Esophagus (tissue), 2 donors: ENCODE data around the gene ZBTB21. TPM values are rescaled to one million over a fixed set of nuclear protein-coding genes. Genes with fewer than 3 reads are reported as not detected.

Source experiments
- H3K27ac ChIP-seq, 2 donors: one replicate each; pipeline ENCODE4 v1.5.1; 2013; ENCODE audit warnings: low read depth in 2 of 2, mild to moderate bottlenecking in 2 of 2, inconsistent platforms in 1 of 2, low read length in 1 of 2, moderate library complexity in 1 of 2
- H3K27me3 ChIP-seq, 2 donors: one replicate each; pipeline ENCODE4 v1.6.1; 2013; ENCODE audit warnings: low read length in 2 of 2, control low read depth in 1 of 2, mild to moderate bottlenecking in 1 of 2; ENCODE audit not compliant: insufficient read depth in 2 of 2, control insufficient read depth in 1 of 2
- H3K36me3 ChIP-seq, 2 donors: one replicate each; pipeline ENCODE4 v1.6.1; 2013; ENCODE audit warnings: low read length in 1 of 2; ENCODE audit not compliant: control insufficient read depth in 2 of 2, insufficient read depth in 2 of 2
- H3K4me1 ChIP-seq, 2 donors: one replicate each; pipeline ENCODE4 v1.6.1; 2013; ENCODE audit warnings: low read length in 1 of 2; ENCODE audit not compliant: control insufficient read depth in 2 of 2, insufficient read depth in 2 of 2
- H3K4me3 ChIP-seq, 2 donors: one replicate each; pipeline ENCODE4 v1.5.1; 2013; ENCODE audit warnings: low read length in 2 of 2, mild to moderate bottlenecking in 2 of 2, low read depth in 1 of 2, moderate library complexity in 1 of 2
- H3K9me3 ChIP-seq, 2 donors: one replicate each; pipeline ENCODE4 v1.6.1; 2013; ENCODE audit warnings: mild to moderate bottlenecking in 2 of 2, low read depth in 1 of 2, low read length in 1 of 2, moderate library complexity in 1 of 2; ENCODE audit not compliant: control insufficient read depth in 2 of 2, insufficient read depth in 1 of 2
- whole genome bisulfite sequencing, 2 donors: extraction: QIAGEN DNeasy Blood & Tissue Kit; methylation state at CpG; one replicate each; pipeline ENCODE4 v1.1.7; 2013; 5-methylcytosine and 5-hydroxymethylcytosine counted together
- polyA plus RNA-seq, 2 donors: library from polyadenylated mRNA; stranded (reverse); fragments of 200-250 nt; gene quantifications; one replicate each; pipeline ENCODE4 v1.2.3, GENCODE V29; 2013
- donor health status: healthy with polysubstance abuse.
- donor health status: Bipolar disorder and iron deficiency.

ZBTB21 gene
- polyA plus RNA-seq, result 1 to 10 TPM; 1.6 to 2.7 TPM

- Histone ChIP-seq H3K27me3 (no peaks in the 10 kb centered on the region), H3K9me3 (peaks cover 0 to 2% of the 10 kb centered on the region in 2 donors), H3K27ac (peak within 1 kb of the TSS; percentile 99), H3K4me3 (peak within 1 kb of the TSS; percentile 73 to 90), H3K4me1 (peaks cover 0 to 4% of the 10 kb centered on the region in 2 donors), H3K36me3 (no peaks in the 10 kb centered on the region)
- 0 to 1% methylated on average over 49 to 75 of the region's 75 CpGs for WGBS, 2 donors
Measured at GRCh38 chr21:42009831-42010506, at the start of gene ZBTB21. Gene ZBTB21, minus strand, starts transcription at chr21:42010360. Its CDS starts 16,265 bp downstream, at chr21:41994095.

GRCh38 chr21:42059721-42060120 is 49.6 kb upstream of the ZBTB21 start:
- no peaks in the 10 kb centered on the region for H3K9me3 ChIP-seq
- WGBS, 2 donors, result 89 to 90% methylated on average over 10 of the region's 10 CpGs
- no peaks in the 10 kb centered on the region for H3K27me3 ChIP-seq
- H3K27ac ChIP-seq, result no peak overlapping the region
- H3K4me3 ChIP-seq, result no peak overlapping the region
- peaks cover 0 to 19% of the 10 kb centered on the region in 2 donors for H3K4me1 ChIP-seq
- H3K36me3 ChIP-seq, result no peaks in the 10 kb centered on the region

GRCh38 chr21:42059141-42059540 is 49.0 kb upstream of the ZBTB21 start:
- WGBS, 2 donors, result 90 to 93% methylated on average over 9 of the region's 9 CpGs
- no peaks in the 10 kb centered on the region for H3K36me3 ChIP-seq
- peaks cover 0 to 19% of the 10 kb centered on the region in 2 donors for H3K4me1 ChIP-seq
- H3K27me3 ChIP-seq, result no peaks in the 10 kb centered on the region
- no peaks in the 10 kb centered on the region for H3K9me3 ChIP-seq
- no peak overlapping the region for H3K4me3 ChIP-seq
- no peak overlapping the region for H3K27ac ChIP-seq

GRCh38 chr21:42058631-42059111 is 48.5 kb upstream of the ZBTB21 start:
- Histone ChIP-seq H3K36me3 (no peaks in the 10 kb centered on the region), H3K9me3 (no peaks in the 10 kb centered on the region), H3K27me3 (no peaks in the 10 kb centered on the region), H3K27ac (no peak overlapping the region), H3K4me1 (peaks cover 0 to 18% of the 10 kb centered on the region in 2 donors), H3K4me3 (no peak overlapping the region)
- WGBS, 2 donors, result 96 to 97% methylated on average over 11 of the region's 11 CpGs

GRCh38 chr21:42057851-42058437 is 47.8 kb upstream of the ZBTB21 start:
- peak overlapping the region in 1 of 2 donors; percentile 20 for H3K27ac ChIP-seq
- H3K4me1 ChIP-seq, result peaks cover 0 to 12% of the 10 kb centered on the region in 2 donors
- WGBS, 2 donors, result 71 to 74% methylated on average over 11 of the region's 11 CpGs
- H3K36me3 ChIP-seq, result no peaks in the 10 kb centered on the region
- H3K9me3 ChIP-seq, result no peaks in the 10 kb centered on the region
- H3K4me3 ChIP-seq, result no peak overlapping the region
- H3K27me3 ChIP-seq, result no peaks in the 10 kb centered on the region

- Histone ChIP-seq H3K36me3 (no peaks in the 10 kb centered on the region), H3K9me3 (no peaks in the 10 kb centered on the region), H3K4me3 (no peak overlapping the region), H3K4me1 (peaks cover 0 to 9% of the 10 kb centered on the region in 2 donors), H3K27ac (peak overlapping the region in 1 of 2 donors; percentile 22), H3K27me3 (no peaks in the 10 kb centered on the region)
- 30 to 32% methylated on average over 17 of the region's 17 CpGs for WGBS, 2 donors
Measured at GRCh38 chr21:42056996-42057689, 47.0 kb upstream of the ZBTB21 start.

- Histone ChIP-seq H3K4me3 (no peak overlapping the region), H3K4me1 (peaks cover 0 to 9% of the 10 kb centered on the region in 2 donors), H3K36me3 (no peaks in the 10 kb centered on the region), H3K9me3 (no peaks in the 10 kb centered on the region), H3K27me3 (no peaks in the 10 kb centered on the region), H3K27ac (no peak overlapping the region)
- WGBS, 2 donors, result 40 to 47% methylated on average over 11 of the region's 11 CpGs
Measured at GRCh38 chr21:42056468-42056867, 46.3 kb upstream of the ZBTB21 start.

GRCh38 chr21:42055425-42055824 is 45.3 kb upstream of the ZBTB21 start:
- H3K4me1 ChIP-seq, result peaks cover 0 to 9% of the 10 kb centered on the region in 2 donors
- no peaks in the 10 kb centered on the region for H3K9me3 ChIP-seq
- 90 to 92% methylated on average over 9 of the region's 9 CpGs for WGBS, 2 donors
- no peaks in the 10 kb centered on the region for H3K36me3 ChIP-seq
- no peak overlapping the region for H3K27ac ChIP-seq
- H3K4me3 ChIP-seq, result no peak overlapping the region
- no peaks in the 10 kb centered on the region for H3K27me3 ChIP-seq

- 63 to 72% methylated on average over 9 of the region's 9 CpGs for WGBS, 2 donors
Measured at GRCh38 chr21:42051788-42052187, 41.6 kb upstream of the ZBTB21 start.

More at GRCh38 chr21:42051788-42052187, 41.6 kb upstream of the ZBTB21 start:
- Histone ChIP-seq H3K36me3 (no peaks in the 10 kb centered on the region), H3K4me1 (peaks cover 0 to 3% of the 10 kb centered on the region in 2 donors), H3K4me3 (no peak overlapping the region), H3K27me3 (no peaks in the 10 kb centered on the region), H3K9me3 (no peaks in the 10 kb centered on the region), H3K27ac (no peak overlapping the region)
